ENCODE data around the gene METTL16.

The METTL16 gene

GRCh38 chr17:2391597-2392251 is 120.0 kb downstream of the METTL16 start:
- TF ChIP-seq CTCF (IDR thresholded peaks at IDR 0.05; ENCODE audit: low read depth, low read length, missing control alignments), result no peak
- peak overlapping the region; percentile 46 for H3K4me3 ChIP-seq (ENCODE audit: low read depth, low read length)
- no peak for DNase-seq (ENCODE audit: low read depth)
- in situ Hi-C loops (cut with HindIII; ENCODE audit: low sequenced_read_pairs), result no loop called here

- H3K4me3 ChIP-seq (ENCODE audit: low read depth, low read length), result no peak overlapping the region
- DNase-seq (ENCODE audit: low read depth), result no peak
- TF ChIP-seq CTCF (IDR thresholded peaks at IDR 0.05; ENCODE audit: low read depth, low read length, missing control alignments), result no peak
- in situ Hi-C loops (cut with HindIII; ENCODE audit: low sequenced_read_pairs), result no loop called here
Measured at GRCh38 chr17:2390199-2390836, 121.4 kb downstream of the METTL16 start.

GRCh38 chr17:2388683-2389055 is 123.0 kb downstream of the METTL16 start:
- DNase-seq (ENCODE audit: low read depth), result no peak
- H3K4me3 ChIP-seq (ENCODE audit: low read depth, low read length), result no peak overlapping the region
- no peak for TF ChIP-seq CTCF (IDR thresholded peaks at IDR 0.05; ENCODE audit: low read depth, low read length, missing control alignments)
- in situ Hi-C loops (cut with HindIII; ENCODE audit: low sequenced_read_pairs), result no loop called here

- TF ChIP-seq CTCF (IDR thresholded peaks at IDR 0.05; ENCODE audit: low read depth, low read length, missing control alignments), result no peak
- in situ Hi-C loops (cut with HindIII; ENCODE audit: low sequenced_read_pairs), result no loop called here
- DNase-seq (ENCODE audit: low read depth), result no peak
- H3K4me3 ChIP-seq (ENCODE audit: low read depth, low read length), result no peak overlapping the region
Measured at GRCh38 chr17:2388020-2388682, 123.5 kb downstream of the METTL16 start.

- in situ Hi-C loops (cut with HindIII; ENCODE audit: low sequenced_read_pairs), result no loop called here
- H3K4me3 ChIP-seq (ENCODE audit: low read depth, low read length), result no peak overlapping the region
- DNase-seq (ENCODE audit: low read depth), result no peak
- TF ChIP-seq CTCF (IDR thresholded peaks at IDR 0.05; ENCODE audit: low read depth, low read length, missing control alignments), result no peak
Measured at GRCh38 chr17:2387086-2388019, 124.3 kb downstream of the METTL16 start.
